Fibroblast of villous mesenchyme (primary cell): ENCODE data around the gene BTN1A1. TPM values are rescaled to one million over a fixed set of nuclear protein-coding genes. Genes with fewer than 3 reads are reported as not detected.

Source experiments
- DNase-seq: peaks from one replicate; pipeline ENCODE4 v3.0.0-alpha.2; 2010; ENCODE audit warnings: low read depth
- H3K4me3 ChIP-seq: 2 replicates; pipeline ENCODE4 v1.5.1; 2011; ENCODE audit warnings: low read depth, mild to moderate bottlenecking, low read length
- CTCF ChIP-seq: IDR thresholded peaks from 2 replicates; pipeline ENCODE4 v1.5.1; 2012; ENCODE audit warnings: low read depth, mild to moderate bottlenecking, low read length; ENCODE audit not compliant: insufficient read depth
- total RNA-seq: library from RNA; depleted of rRNA; stranded (reverse); fragments of >200 nt; gene quantifications from 2 replicates; pipeline ENCODE4 v1.2.3, GENCODE V29; 2012

Gene BTN1A1
- total RNA-seq, result not detected in 2 replicates

GRCh38 chr6:26500102-26500501, at the start of gene BTN1A1:
Gene BTN1A1 (plus strand): TSS chr6:26500303. CDS start chr6:26501287, 984 bp downstream.
- no peak for DNase-seq
- H3K4me3 ChIP-seq, result no peak within 1 kb of the TSS
- no peak for TF ChIP-seq CTCF

GRCh38 chr6:26452631-26453235, 47.4 kb upstream of the BTN1A1 start:
- no peak for DNase-seq
- TF ChIP-seq CTCF, result no peak
- no peak overlapping the region for H3K4me3 ChIP-seq

- no peak for DNase-seq
- no peak overlapping the region for H3K4me3 ChIP-seq
- TF ChIP-seq CTCF, result no peak
Measured at GRCh38 chr6:26454631-26455030, 45.5 kb upstream of the BTN1A1 start.

GRCh38 chr6:26455357-26455970, 44.6 kb upstream of the BTN1A1 start:
- H3K4me3 ChIP-seq, result no peak overlapping the region
- DNase-seq, result no peak
- no peak for TF ChIP-seq CTCF

- H3K4me3 ChIP-seq, result peak overlapping the region; percentile 93
- no peak for TF ChIP-seq CTCF
- no peak for DNase-seq
Measured at GRCh38 chr6:26457264-26457805, 42.8 kb upstream of the BTN1A1 start.

GRCh38 chr6:26457806-26458688, 42.1 kb upstream of the BTN1A1 start, which contains the start of gene BTN2A1:
Gene BTN2A1 (plus strand): TSS chr6:26457955. CDS start chr6:26458637, 682 bp downstream.
- peak; percentile 95 for DNase-seq
- H3K4me3 ChIP-seq, result peak within 1 kb of the TSS; percentile 93
- TF ChIP-seq CTCF, result no peak
